HUES6 (cell line): Measurements from ENCODE around the gene UGT3A2.

Experiments used
- H3K27ac ChIP-seq: 2 replicates; pipeline ENCODE4 v1.7.0; 2013; ENCODE audit warnings: low read depth, mild to moderate bottlenecking, low read length, inconsistent platforms
- H3K27me3 ChIP-seq: 2 replicates; pipeline ENCODE4 v1.6.1; 2013; ENCODE audit warnings: low read length; ENCODE audit not compliant: control insufficient read depth, insufficient read depth
- H3K36me3 ChIP-seq: 2 replicates; pipeline ENCODE4 v1.6.1; 2013; ENCODE audit warnings: low read length; ENCODE audit not compliant: control insufficient read depth, insufficient read depth
- H3K4me1 ChIP-seq: 2 replicates; pipeline ENCODE4 v1.6.1; 2013; ENCODE audit warnings: low read length; ENCODE audit not compliant: control insufficient read depth, insufficient read depth
- H3K4me3 ChIP-seq: 2 replicates; pipeline ENCODE4 v1.5.1; 2013; ENCODE audit warnings: low read depth, low read length
- H3K9ac ChIP-seq: one replicate; pipeline ENCODE4 v1.6.1; 2013; ENCODE audit warnings: mild to moderate bottlenecking, low read length
- H3K9me3 ChIP-seq: 2 replicates; pipeline ENCODE4 v1.6.1; 2013; ENCODE audit warnings: low read depth, low read length; ENCODE audit not compliant: control insufficient read depth, insufficient read depth

The UGT3A2 gene

GRCh38 chr5:36006163-36006562 lies 60.5 kb downstream of the UGT3A2 start:
- Histone ChIP-seq H3K27ac (no peak overlapping the region), H3K36me3 (no peaks in the 10 kb centered on the region; the same call in 1 of the 2 replicates), H3K9ac (no peak overlapping the region), H3K9me3 (peaks cover 27% of the 10 kb centered on the region), H3K4me3 (no peak overlapping the region), H3K27me3 (no peaks in the 10 kb centered on the region), H3K4me1 (no peaks in the 10 kb centered on the region)

DNA sequence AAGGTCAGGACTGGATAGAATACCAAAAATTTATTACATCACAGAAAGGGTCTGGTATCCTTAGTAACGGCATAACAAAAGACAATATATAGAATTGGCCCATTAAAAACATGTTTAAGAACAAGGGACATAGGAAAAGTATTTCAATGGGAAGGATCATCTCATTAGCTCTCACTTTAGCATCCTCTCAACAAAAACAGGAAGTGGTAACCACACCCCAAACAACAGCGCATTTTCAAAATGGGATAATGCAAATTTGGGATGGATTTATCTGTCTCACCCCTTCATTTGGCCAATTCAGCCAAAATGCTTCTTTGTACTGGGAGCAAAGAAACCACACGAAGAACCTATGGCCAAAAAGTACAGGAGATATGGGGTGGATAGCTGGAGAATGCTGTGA lies 65.7 kb downstream of the UGT3A2 start:
- no peak overlapping the region for H3K27ac ChIP-seq
- H3K36me3 ChIP-seq = no peaks in the 10 kb centered on the region
- no peak overlapping the region for H3K9ac ChIP-seq
- H3K9me3 ChIP-seq = no peaks in the 10 kb centered on the region
- H3K4me3 ChIP-seq = no peak overlapping the region
- H3K27me3 ChIP-seq = no peaks in the 10 kb centered on the region
- no peaks in the 10 kb centered on the region for H3K4me1 ChIP-seq

- Histone ChIP-seq H3K4me1 (no peaks in the 10 kb centered on the region), H3K27ac (no peak overlapping the region), H3K36me3 (no peaks in the 10 kb centered on the region), H3K4me3 (no peak overlapping the region), H3K9me3 (no peaks in the 10 kb centered on the region), H3K9ac (no peak overlapping the region), H3K27me3 (peaks cover 6% of the 10 kb centered on the region; the same call in 1 of the 2 replicates)
Measured at GRCh38 chr5:35999547-35999946, 67.1 kb downstream of the UGT3A2 start.

- H3K4me1 ChIP-seq = 0 out of 2 replicates have a peak, but pooled peaks cover 4% of the 10 kb centered on the region
- no peak overlapping the region for H3K9ac ChIP-seq
- no peak overlapping the region for H3K27ac ChIP-seq
- H3K36me3 ChIP-seq = no peaks in the 10 kb centered on the region
- no peaks in the 10 kb centered on the region for H3K9me3 ChIP-seq
- H3K27me3 ChIP-seq = peaks cover 21% of the 10 kb centered on the region
- H3K4me3 ChIP-seq = no peak overlapping the region
Measured at GRCh38 chr5:35996076-35996475, 70.6 kb downstream of the UGT3A2 start.

- Histone ChIP-seq H3K9me3 (no peaks in the 10 kb centered on the region), H3K27ac (no peak within 1 kb of the TSS), H3K4me3 (peak within 1 kb of the TSS; percentile 66), H3K27me3 (peaks cover 51% of the 10 kb centered on the region), H3K36me3 (no peaks in the 10 kb centered on the region), H3K9ac (peak within 1 kb of the TSS; percentile 31), H3K4me1 (0 out of 2 replicates have a peak, but pooled peaks cover 4% of the 10 kb centered on the region)
Measured at GRCh38 chr5:35990941-35991611, 75.6 kb downstream of the UGT3A2 start, which contains the start of gene UGT3A1. Gene UGT3A1, minus strand, starts transcription at chr5:35991390. Its CDS starts 150 bp downstream, at chr5:35991240.

GRCh38 chr5:35990520-35990919 lies 76.2 kb downstream of the UGT3A2 start:
- H3K9me3 ChIP-seq = no peaks in the 10 kb centered on the region
- peaks cover 51% of the 10 kb centered on the region for H3K27me3 ChIP-seq
- peak overlapping the region; percentile 31 for H3K9ac ChIP-seq
- H3K27ac ChIP-seq = no peak overlapping the region
- no peaks in the 10 kb centered on the region for H3K36me3 ChIP-seq
- 0 out of 2 replicates have a peak, but pooled peaks cover 4% of the 10 kb centered on the region for H3K4me1 ChIP-seq
- peak overlapping the region; percentile 66 for H3K4me3 ChIP-seq

DNA sequence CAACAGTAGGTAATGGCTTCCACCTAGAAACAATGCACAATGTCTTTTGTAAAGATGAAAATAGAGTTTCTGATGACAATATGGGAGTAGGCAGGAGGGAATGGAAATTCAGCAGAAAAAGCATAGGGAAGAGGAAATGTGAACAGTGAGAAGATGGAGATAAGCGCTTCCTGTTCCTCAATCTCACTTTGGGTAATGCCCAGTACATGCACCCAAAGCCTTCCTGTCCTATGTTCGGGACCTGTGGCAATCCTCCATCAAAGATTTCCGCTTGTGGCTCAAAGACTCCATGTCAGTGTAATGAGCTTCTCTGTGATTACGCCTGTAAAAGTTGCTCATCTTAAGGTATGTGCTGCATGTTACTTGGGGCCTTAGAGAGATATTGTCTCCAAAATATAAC lies 78.2 kb downstream of the UGT3A2 start:
- no peak overlapping the region for H3K9ac ChIP-seq
- H3K36me3 ChIP-seq = no peaks in the 10 kb centered on the region
- no peak overlapping the region for H3K27ac ChIP-seq
- H3K4me3 ChIP-seq = no peak overlapping the region
- H3K4me1 ChIP-seq = 0 out of 2 replicates have a peak, but pooled peaks cover 4% of the 10 kb centered on the region
- no peaks in the 10 kb centered on the region for H3K9me3 ChIP-seq
- peaks cover 40% of the 10 kb centered on the region for H3K27me3 ChIP-seq

GRCh38 chr5:35987776-35988175 lies 78.9 kb downstream of the UGT3A2 start:
- Histone ChIP-seq H3K27ac (no peak overlapping the region), H3K27me3 (peaks cover 40% of the 10 kb centered on the region), H3K4me1 (0 out of 2 replicates have a peak, but pooled peaks cover 4% of the 10 kb centered on the region), H3K4me3 (no peak overlapping the region), H3K9ac (no peak overlapping the region), H3K36me3 (no peaks in the 10 kb centered on the region), H3K9me3 (peaks cover 2% of the 10 kb centered on the region)
